Measurements from ENCODE around the gene ZNF621. TPM values are rescaled to one million over a fixed set of nuclear protein-coding genes. Genes with fewer than 3 reads are reported as not detected.
A peak's percentile ranks its signal among the peaks of the same experiment; 100 is the strongest.

Gene ZNF621
- total and polyA plus RNA-seq, 2 of the 8 experiments (the other 6 are each of a cell fraction or from before 2014, with no cell fraction given) = 10.9 to 15.4 TPM

DNA sequence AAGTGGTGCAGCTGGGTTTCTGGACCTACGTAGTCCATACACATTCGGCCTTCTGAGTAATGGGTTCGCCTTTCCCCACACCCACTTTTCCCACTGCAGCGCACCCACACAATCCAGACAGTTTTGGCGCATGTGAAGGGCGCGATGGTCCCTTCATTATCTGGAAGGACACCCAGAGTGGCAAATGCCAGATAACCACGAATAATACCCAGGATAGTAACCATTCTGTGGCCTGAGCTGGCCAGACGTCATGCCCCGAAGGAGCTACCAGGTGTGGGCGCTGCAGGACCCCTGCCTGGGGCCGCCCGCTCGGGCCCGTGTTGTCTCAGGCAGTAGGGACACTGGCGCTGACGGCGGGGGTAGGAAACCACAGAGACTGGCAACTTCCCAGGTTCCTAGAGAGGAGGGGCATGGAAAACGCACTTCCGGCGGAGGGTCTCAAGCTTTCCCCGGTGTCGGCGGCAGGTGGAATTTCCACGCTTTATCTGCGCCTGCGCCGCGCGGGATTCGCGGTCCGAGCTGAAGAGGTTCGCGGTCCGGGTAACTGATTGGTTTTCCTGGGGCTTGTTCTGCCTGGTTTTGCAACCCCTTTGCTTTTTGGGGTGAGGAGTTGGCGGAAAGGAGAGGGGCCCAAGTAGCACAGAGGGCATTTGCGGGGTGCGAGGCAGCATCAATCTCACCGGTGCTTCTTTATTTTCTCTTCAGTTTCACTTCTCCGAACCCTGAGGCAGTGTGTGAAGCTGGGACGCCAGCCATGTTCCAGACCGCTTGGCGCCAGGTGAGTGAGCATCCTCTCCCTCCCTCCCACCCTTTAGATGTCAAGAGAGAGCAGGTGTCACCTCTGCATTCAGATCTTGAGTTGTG lies 18.9 kb upstream of the ZNF621 start, which contains the start of gene ZNF620:
ZNF620 (plus strand) TSS at position 441 of the 864 bp plus-strand sequence; CDS start at position 755, 314 bp downstream.
- Histone ChIP-seq H4K5ac (ENCODE audit: insufficient read length, low read depth, low read length) (peak within 1 kb of the TSS; percentile 77), H3K27me3 (replicated peaks in 1 of 4; ENCODE audit: control insufficient read depth in 3 of 4, extremely low read depth in 1 of 4, insufficient read depth in 3 of 4, low read length in 3 of 4) (no peaks in the 10 kb centered on the region), H3K4me2 (ENCODE audit: insufficient read depth in 1 of 2, low read depth in 2 of 2, low read length in 2 of 2) (peak within 1 kb of the TSS; percentile 71 to 73), H2BK12ac (ENCODE audit: low read depth, low read length) (no peak within 1 kb of the TSS; the same call in 1 of the 2 replicates), H3K23me2 (ENCODE audit: low read depth, low read length) (0 out of 2 replicates have a peak, but pooled peaks cover 3% of the 10 kb centered on the region), H3K14ac (ENCODE audit: insufficient read length) (no peak within 1 kb of the TSS), H3K79me1 (ENCODE audit: low read depth, low read length) (no peaks in the 10 kb centered on the region; the same call in 1 of the 2 replicates), H2AK5ac (ENCODE audit: low read depth, low read length) (no peak within 1 kb of the TSS), H2BK20ac (ENCODE audit: low read length) (no peak within 1 kb of the TSS), H3K4ac (replicated peaks; ENCODE audit: insufficient read length, low read depth, low read length) (peak within 1 kb of the TSS; percentile 76), H3K9ac (replicated peaks in 1 of 4; ENCODE audit: extremely low read depth in 1 of 4, low read depth in 3 of 4, low read length in 3 of 4) (peak within 1 kb of the TSS; percentile 66 to 89 (median 72)), H3K79me2 (ENCODE audit: control insufficient read depth in 1 of 2, insufficient read depth in 2 of 2, low read length in 2 of 2) (peaks cover 0 to 29% of the 10 kb centered on the region in 2 experiments; a peak in 2 of 4 replicates), H2AFZ (ENCODE audit: low read length) (peak within 1 kb of the TSS; percentile 96), H4K20me1 (replicated peaks in 1 of 2; ENCODE audit: control insufficient read depth in 1 of 2, insufficient read depth in 2 of 2, low read length in 2 of 2) (no peaks in the 10 kb centered on the region), H2BK120ac (replicated peaks; ENCODE audit: low read depth, low read length) (no peak within 1 kb of the TSS), H3K56ac (replicated peaks; ENCODE audit: insufficient read length, low read depth, low read length) (peak within 1 kb of the TSS; percentile 90), H2BK5ac (ENCODE audit: low read depth, low read length) (peak within 1 kb of the TSS; percentile 78), H3K27ac (ENCODE audit: low read depth, low read length) (peak within 1 kb of the TSS; percentile 73; the same call in 1 of the 2 replicates), H3K4me3 (ENCODE audit: extremely low read depth in 1 of 4, insufficient read depth in 2 of 4, low read depth in 3 of 4, low read length in 4 of 4) (peak within 1 kb of the TSS; percentile 83 to 95 (median 88)), H3K18ac (ENCODE audit: extremely low read depth, low read length) (peak within 1 kb of the TSS; percentile 78), H4K91ac (replicated peaks; ENCODE audit: insufficient read length, low read length) (peak within 1 kb of the TSS; percentile 44), H3K23ac (ENCODE audit: insufficient read length) (no peak within 1 kb of the TSS), H3K9me3 (ENCODE audit: insufficient read depth in 2 of 2, low read depth in 1 of 2, low read length in 1 of 2) (no peaks in the 10 kb centered on the region), H4K8ac (ENCODE audit: extremely low read depth, insufficient read depth, low read length) (peak within 1 kb of the TSS; percentile 62), H3K36me3 (ENCODE audit: control insufficient read depth in 2 of 4, insufficient read depth in 4 of 4, low read length in 3 of 4) (peaks cover 0 to 20% (median 4%) of the 10 kb centered on the region in 4 experiments; a peak in 4 of 8 replicates), H3K4me1 (replicated peaks in 1 of 4; ENCODE audit: control insufficient read depth in 3 of 4, insufficient read depth in 4 of 4, low read length in 3 of 4) (no peaks in the 10 kb centered on the region; a peak in 2 of 7 replicates), H2BK15ac (ENCODE audit: low read length) (peak within 1 kb of the TSS; percentile 90)
- peak; percentile 75 to 90 for DNase-seq (ENCODE audit: low read depth in 1 of 2, low spot score in 2 of 2)
- peak; percentile 76 for FAIRE-seq
- ChIA-PET CTCF (ENCODE audit: partially characterized antibody) (interaction anchor here (0.6 to 2.7 kb wide), 11 partner anchors 8 to 734 kb away, joined by 3 to 17 read pairs (median 4); partner anchors contain the start of gene ZNF621), POLR2A (ENCODE audit: partially characterized antibody) (interaction anchor here (0.7 to 3.8 kb wide), 18 partner anchors 11 to 178 kb away, joined by 3 to 78 read pairs (median 5); partner anchors contain the start of genes RPL14, ZNF619 and ZNF621)
- 8% methylated on average over 44 of the region's 44 CpGs; no CpG with 5 or more reads in 1 of the 2 experiments for WGBS, 2 experiments (ENCODE audit: extremely low coverage in 1 of 2, insufficient coverage in 1 of 2, insufficient read length in 1 of 2, insufficient replicate concordance in 2 of 2, low coverage in 1 of 2, low lambda C conversion rate in 2 of 2, missing lambda C conversion rate in 1 of 2)
- TF ChIP-seq KDM5A (IDR thresholded peaks at IDR 0.05; ENCODE audit: low read length) (no peak), CHD2 (IDR thresholded peaks at IDR 0.05; ENCODE audit: low read length) (no peak), RAD21 (IDR thresholded peaks at IDR 0.05 in 1 of 2, conservative IDR thresholded peaks at IDR 0.05 in 1 of 2; ENCODE audit: low read depth in 2 of 2, low read length in 2 of 2) (peak; percentile 45 to 52), GABPA (IDR thresholded peaks at IDR 0.05; ENCODE audit: borderline replicate concordance, insufficient read depth, low read length) (peak; percentile 82), EP300 (IDR thresholded peaks at IDR 0.05; ENCODE audit: borderline replicate concordance in 1 of 2, low read depth in 2 of 2, low read length in 2 of 2) (0 out of 3 replicates have a peak, but pooled peaks of 1 of the 2 experiments have one; percentile 50), KDM1A (IDR thresholded peaks at IDR 0.05; ENCODE audit: borderline replicate concordance, low read length) (peak; percentile 20; the same call in 1 of the 2 replicates), EZH2 (IDR thresholded peaks at IDR 0.05; ENCODE audit: low read depth, low read length, severe bottlenecking) (no peak)
- TF ChIP-seq, protein P1, sequence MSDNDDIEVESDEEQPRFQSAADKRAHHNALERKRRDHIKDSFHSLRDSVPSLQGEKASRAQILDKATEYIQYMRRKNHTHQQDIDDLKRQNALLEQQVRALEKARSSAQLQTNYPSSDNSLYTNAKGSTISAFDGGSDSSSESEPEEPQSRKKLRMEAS (IDR thresholded peaks at IDR 0.05) = peak; percentile 49

Measured in H1 (cell line).